ENCODE results near the gene WNT1.

The WNT1 gene

DNA sequence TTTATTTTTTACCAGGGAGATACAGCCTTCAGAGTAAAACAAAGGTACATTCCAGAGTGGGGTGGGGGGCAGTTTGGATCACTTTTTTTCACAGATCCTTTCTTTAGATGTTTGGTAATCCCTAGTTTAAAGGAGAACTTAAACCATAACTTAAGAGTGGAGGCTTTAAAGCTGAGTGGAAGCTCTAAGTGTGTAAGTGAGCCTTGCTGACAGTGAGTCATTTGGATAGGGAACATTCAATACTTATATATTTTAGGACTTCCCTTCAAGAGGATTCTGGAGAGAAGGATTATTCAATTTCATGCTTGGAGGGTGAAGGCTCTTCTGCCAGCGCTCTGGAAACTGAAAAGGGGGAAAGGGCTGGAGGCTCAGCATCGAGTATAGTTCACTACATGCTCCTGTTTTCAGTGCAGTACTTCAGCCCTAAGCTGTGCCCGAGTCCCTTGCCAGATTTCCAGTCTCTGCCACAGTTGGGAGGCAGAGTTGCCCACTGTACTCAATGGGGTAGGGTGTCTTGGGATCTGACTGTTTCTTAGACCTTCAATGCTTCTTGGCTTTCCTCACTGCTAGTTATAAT lies 32.1 kb downstream of the WNT1 start:
- no peak for DNase-seq

DNA sequence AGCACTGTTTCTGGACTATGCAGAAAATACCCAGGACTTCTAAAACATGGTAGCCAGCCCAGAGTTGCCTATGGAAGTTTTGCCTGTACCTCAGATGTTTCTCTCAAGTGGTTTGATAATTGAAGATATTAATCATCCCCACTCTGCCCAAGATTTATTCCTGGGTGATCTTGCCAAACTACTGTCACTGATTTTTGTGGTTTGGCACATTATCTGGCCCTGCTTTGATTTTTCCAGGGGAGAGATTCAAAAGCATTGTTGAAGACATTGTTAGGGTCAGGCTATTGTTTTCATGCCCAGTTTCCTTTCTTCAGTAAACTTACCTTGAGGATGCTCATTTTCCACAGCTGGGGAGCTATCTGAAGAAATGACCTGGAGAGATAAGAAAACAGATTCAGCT lies 34.6 kb downstream of the WNT1 start:
- no peak for DNase-seq

DNA sequence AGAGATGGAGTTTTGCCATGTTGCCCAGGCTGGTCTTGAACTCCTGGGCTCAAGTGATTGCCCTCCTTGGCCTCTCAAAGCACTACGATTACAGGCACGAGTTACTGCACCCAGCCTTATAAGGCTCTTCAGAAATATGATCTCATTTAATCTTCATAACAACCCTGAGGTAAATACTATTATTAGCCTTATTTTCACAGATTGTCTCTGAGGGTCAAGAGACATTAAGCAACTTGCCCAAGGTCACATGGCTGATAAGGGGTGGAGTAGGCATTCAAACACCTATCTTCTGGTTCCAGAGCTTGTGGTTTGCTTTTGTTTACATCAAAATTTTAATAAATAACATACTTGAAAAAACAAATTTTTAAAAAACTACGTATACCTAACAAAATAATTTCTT lies 35.3 kb downstream of the WNT1 start:
- no peak for DNase-seq

DNA sequence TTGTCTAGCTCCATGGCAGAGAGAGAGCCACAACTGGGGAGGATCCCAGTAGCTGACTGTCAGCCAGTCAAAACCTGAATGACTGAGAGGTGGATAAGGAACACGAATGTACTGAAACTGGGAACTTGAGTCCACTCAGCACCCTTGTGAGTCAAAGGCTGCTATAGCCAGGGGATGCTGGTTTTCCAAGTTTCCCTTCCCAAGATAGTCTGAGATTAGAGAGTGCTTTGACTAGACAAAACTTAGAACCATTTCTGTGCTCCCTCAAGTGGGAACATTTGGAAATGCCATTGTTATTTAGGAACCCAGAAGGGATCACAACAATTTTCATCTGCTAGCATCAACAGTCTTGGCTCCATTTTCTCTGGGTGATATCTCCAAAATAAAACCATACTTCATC lies 36.4 kb downstream of the WNT1 start:
- no peak for DNase-seq

DNA sequence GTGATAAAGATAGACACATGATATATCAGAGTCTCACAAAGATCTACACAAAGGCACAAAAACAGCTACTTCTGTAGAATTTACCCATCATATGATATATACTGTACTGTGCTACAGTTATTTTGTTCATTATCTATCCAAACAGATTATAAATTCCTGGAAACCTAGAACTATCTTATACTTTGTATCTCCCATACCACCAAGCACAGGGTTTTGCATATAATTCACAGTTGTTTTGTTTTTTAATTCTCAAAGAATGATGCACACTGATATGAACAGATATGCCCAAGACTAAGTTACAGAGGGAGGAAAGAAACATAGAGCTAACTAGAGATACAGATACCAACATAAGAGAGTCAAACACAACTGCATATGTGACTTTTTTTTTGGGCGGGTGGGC lies 37.1 kb downstream of the WNT1 start:
- no peak for DNase-seq

- peak; percentile 66 to 82 for DNase-seq
These were observed 39.8 kb downstream of the WNT1 start for GRCh38 chr12:49017891-49018260.

DNA sequence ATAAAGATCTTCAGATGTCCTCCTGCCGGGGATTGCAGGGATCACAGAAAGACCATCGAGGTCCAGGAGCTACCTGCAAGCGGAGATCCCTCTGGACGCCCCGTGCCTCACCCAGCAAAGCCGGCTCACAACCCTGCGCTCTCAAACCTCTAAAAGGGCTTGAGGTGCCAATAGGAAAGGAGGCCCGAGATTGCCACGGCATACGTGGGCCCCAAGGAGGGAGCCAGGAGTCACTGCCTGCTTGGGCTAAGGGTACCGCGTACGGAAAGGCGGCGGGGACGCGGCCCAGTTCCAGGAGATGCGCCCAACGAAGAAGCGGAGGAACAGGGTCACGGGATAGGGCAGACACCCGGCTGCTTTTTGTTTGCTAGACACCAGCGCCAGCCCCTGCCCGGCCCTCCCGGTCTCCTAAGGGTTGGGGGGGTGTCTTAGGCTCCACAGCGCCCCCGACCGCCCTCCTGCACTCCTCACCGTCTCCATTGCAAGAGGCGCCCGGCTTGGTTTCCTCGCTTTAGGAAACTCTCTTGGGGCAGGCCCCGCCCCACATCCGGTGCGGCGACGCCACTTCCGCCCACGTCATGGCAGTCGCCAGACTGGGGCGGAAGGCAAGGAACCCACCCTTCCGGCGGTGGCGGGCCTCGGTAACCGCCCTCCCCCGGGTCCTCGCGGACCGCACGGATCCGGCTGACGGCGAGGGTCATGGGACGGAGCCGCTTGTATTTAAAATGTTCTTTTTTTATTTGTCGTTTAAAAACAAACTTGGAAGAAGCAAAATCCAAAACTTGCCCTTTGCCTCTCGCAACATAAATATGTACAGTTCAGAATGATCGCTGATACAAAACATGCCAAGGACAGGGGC lies 40.4 kb downstream of the WNT1 start, which contains the start of gene PRKAG1:
PRKAG1 (minus strand) TSS at position 516 of the 859 bp plus-strand sequence; CDS start at position 480, 36 bp downstream.
- peak; percentile 96 to 98 for DNase-seq

- DNase-seq, result no peak
These were observed 41.0 kb downstream of the WNT1 start for GRCh38 chr12:49019120-49019430.

- peak; percentile 68 to 72 for DNase-seq
These were observed 41.6 kb downstream of the WNT1 start for GRCh38 chr12:49019443-49020324.

GRCh38 chr12:49020441-49020840 lies 42.3 kb downstream of the WNT1 start:
- DNase-seq, result no peak

DNA sequence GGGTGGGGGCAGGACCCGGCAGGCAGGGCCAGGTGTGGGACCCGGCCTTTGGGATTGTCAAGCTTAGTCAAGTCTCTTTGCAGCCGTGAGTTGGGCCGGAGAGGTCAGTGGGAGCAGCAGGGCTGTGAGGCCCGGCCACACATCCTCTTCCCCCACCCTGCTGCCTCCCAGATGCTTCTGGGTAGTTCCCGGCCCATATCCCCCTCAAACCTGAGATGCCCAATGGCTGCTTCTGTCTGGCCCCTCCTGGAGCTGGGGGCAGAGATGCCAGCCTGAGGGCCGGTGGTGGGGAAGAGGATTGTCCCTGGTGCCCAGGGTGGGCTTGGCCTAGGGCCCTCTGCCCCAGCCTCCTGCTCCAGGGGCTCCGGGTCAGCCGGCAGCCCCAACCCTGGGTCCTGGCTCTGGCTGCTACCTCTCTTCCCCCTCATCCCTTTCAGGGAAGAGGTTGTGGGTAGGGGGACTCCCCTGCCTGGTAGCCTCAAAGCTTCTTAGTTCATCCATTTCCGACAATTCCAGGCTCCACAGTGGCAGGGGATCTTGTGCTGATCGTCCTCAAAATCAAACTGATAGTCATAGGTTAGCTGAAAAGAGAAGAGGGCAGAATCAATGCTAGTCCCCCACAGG lies 43.3 kb downstream of the WNT1 start:
- DNase-seq, result no peak

GRCh38 chr12:49022558-49023178 lies 44.5 kb downstream of the WNT1 start:
- no peak for DNase-seq

DNA sequence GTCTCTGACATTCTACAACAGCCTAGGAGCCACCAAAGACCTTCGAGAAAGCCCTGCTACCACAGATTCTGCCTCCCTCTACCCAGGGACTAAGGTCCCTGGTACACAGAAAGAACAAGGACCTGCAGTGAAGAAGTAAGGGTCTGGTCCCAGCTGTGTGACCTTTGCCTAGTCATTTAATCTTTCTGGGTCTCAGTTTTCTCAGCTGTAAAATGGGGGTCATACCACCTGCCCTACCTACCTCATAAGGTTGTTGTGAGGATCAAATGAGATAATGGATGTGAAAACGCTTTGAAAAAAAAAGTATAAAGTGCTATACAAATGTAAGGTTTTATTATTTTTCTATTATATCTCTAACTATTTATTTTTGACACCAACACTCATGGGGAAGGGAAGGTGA lies 45.7 kb downstream of the WNT1 start:
- DNase-seq, result no peak

GRCh38 chr12:49024543-49024942 lies 46.4 kb downstream of the WNT1 start:
- no peak for DNase-seq

DNA sequence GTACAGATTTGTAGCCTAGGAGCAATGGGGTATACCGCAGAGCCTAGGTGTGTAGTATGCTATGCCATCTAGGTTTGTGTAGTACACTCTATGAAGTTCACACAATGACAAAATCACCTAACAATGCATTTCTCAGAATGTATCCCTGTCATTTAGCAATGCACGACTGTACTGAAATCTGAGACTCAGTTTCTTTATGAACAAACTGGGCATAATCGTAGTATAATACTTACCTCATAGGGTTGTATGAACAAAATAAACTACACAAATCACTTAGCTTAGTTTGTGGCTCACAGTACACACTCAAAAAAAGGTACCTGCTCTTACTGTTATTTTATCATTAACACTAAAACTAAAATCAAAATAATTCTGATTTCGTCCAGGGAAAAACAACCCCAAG lies 47.3 kb downstream of the WNT1 start:
- no peak for DNase-seq

- DNase-seq, result no peak
These were observed 48.0 kb downstream of the WNT1 start for GRCh38 chr12:49026101-49026500.

DNA sequence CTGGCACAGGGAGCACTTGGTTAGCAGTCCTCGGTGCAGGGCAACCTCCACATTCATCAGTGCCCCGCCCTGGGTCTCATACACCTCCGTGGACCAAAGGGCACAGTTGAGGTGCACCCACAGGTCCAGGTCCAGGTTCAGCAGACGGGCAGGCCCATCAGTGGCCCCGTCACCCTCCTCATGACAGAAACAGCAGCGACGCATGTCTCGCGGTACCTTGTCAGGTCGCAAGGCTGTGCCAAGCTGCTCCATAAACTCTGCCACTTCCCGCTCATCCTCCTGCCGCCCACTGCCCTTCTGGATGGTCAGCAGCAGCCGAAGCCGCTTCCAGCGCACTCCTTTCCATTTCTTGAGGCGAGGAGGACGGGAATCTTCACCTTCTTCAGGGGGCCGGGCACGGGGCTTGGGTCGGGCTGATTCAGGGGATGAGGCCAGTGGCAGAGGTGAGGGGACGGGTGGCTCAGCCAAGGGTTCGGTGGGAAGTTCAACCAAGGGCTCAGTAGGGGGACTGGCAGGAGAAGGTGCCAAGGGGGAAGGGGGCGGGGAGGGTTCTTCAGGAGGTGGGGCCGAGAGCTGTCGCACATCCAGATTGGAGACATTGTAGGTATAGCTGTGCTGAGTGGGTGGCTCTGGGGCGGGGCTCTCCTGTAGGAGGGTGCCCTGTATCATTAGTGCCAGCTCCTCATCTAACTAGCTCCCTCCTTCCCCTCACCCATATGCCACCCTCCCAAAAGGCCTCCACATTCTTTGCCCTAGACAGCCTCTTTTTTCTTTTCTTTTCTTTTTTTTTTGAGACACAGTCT lies 48.8 kb downstream of the WNT1 start:
- DNase-seq, result no peak

DNA sequence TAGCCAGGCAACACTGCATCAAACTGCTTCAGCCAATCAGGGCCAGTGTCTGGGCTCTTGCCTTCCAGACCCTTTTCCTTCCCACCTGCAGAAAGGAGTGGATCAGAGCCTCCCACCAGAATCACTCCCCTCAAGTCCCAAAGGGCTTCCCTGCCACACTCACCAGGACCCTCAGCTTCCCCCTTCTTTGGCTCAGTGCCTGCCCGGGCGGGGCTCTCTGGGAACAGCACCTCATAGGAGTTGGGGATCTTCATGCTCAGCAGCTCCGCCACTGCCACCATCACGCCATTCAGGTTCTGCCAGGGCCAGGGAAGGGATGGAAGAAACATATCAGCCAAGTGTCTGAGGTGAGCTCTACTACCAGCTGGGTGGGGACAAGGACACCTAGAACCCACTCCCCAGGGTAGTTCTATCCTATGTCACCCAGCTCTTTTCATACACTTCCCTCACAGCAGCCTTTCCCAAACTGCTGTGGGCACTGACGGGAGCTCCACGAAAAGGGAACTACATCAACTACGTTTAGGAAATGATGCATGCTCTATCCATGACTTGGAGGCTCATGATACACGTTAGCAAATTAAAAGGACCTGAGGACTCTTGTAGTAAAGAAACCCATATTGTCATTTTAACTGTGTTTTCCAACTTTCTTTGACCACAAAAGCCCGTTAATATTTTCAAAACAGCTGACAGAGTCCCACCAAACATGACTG lies 49.9 kb downstream of the WNT1 start:
- peak; percentile 69 for DNase-seq

GRCh38 chr12:49028666-49029275 lies 50.6 kb downstream of the WNT1 start:
- no peak for DNase-seq

DNA sequence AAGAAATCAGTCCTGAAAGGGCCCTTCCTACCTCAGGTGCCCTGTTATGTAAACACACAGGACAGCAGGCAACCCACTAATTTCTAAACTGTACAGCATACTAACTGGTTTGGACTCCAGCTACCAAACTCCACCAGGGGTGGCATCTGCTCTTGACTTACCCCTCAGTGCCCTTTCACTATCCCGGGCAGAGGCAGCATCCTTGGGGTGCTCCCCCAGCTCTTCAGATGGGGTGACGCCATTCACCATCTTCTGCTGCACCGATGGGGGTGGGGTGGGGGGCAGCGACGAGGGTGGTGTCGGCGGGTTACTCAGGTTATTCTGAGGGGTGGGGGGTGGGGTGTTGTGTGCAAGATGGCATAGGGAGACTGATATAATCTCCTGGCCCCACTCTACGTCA lies 52.0 kb downstream of the WNT1 start:
- DNase-seq, result no peak

Measured in inflammatory macrophage (primary cell).